WTC11 (cell line): ENCODE results near the gene RNF150. TPM values are rescaled to one million over a fixed set of nuclear protein-coding genes. Genes with fewer than 3 reads are reported as not detected.

Experiments
- ATAC-seq: fragments of 200-7000 bp; cut with Tn5 transposase; 2 replicates; pipeline ENCODE4 v1.10.0; 2021; ENCODE audit warnings: mild to moderate bottlenecking, moderate library complexity
- CTCF ChIA-PET: fragments of 300-600 bp; sonication (Branson Sonifier 250); formaldehyde crosslinking; loops from one replicate; lab custom pipeline; 2021; ENCODE audit warnings: antibody characterized with exemption; lab: Charles Lee
- POLR2A ChIA-PET: fragments of 350-600 bp; sonication (Branson Sonifier 250); formaldehyde crosslinking; loops from one replicate; lab custom pipeline; 2021; ENCODE audit warnings: antibody characterized with exemption; lab: Charles Lee
- DNase-seq: peaks from one replicate; pipeline ENCODE4 v3.0.0; 2021; ENCODE audit warnings: low spot score
- H3K27ac Mint-ChIP-seq: 2 replicates; pipeline ENCODE4 v1.8.0; 2021; ENCODE audit warnings: mixed read lengths
- H3K27me3 Mint-ChIP-seq: 2 replicates; pipeline ENCODE4 v1.8.0; 2021; ENCODE audit warnings: low read depth, mild to moderate bottlenecking, moderate library complexity, mixed read lengths
- H3K36me3 Mint-ChIP-seq: 2 replicates; pipeline ENCODE4 v1.8.0; 2021; ENCODE audit warnings: mixed read lengths
- H3K4me1 Mint-ChIP-seq: 2 replicates; pipeline ENCODE4 v1.8.0; 2022; ENCODE audit warnings: mixed read lengths
- H3K4me3 Mint-ChIP-seq: 2 replicates; pipeline ENCODE4 v1.8.0; 2021; ENCODE audit warnings: mild to moderate bottlenecking, moderate library complexity, mixed read lengths
- H3K9me3 Mint-ChIP-seq: 2 replicates; pipeline ENCODE4 v1.8.0; 2021; ENCODE audit warnings: mixed read lengths
- CDX4 ChIP-seq: fragments of 250-450 bp; sonication (Bioruptor Pico); IDR thresholded peaks from 2 replicates; pipeline ENCODE4 v1.9.0; 2021; ENCODE audit warnings: moderate library complexity, mild to moderate bottlenecking, inconsistent platforms, borderline replicate concordance
- CTCF ChIP-seq: fragments of 200-600 bp; IDR thresholded peaks from 2 replicates; pipeline ENCODE4 v1.8.0; 2022; ENCODE audit warnings: antibody characterized with exemption
- E2F5 ChIP-seq: sonication (generic); formaldehyde crosslinking; IDR thresholded peaks from 2 replicates; pipeline ENCODE4 v1.8.1; 2022; ENCODE audit warnings: mild to moderate bottlenecking, moderate library complexity, missing genetic modification reagents
- FOXP4 ChIP-seq: sonication (generic); formaldehyde crosslinking; IDR thresholded peaks from 2 replicates; pipeline ENCODE4 v1.8.0; 2022; ENCODE audit warnings: mild to moderate bottlenecking, missing genetic modification reagents
- GRHL2 ChIP-seq: fragments of 250-450 bp; sonication (Bioruptor Pico); IDR thresholded peaks from 2 replicates; pipeline ENCODE4 v1.8.0; 2022; ENCODE audit warnings: mild to moderate bottlenecking, moderate library complexity; ENCODE audit not compliant: insufficient replicate concordance, severe bottlenecking
- JUN ChIP-seq: sonication (generic); formaldehyde crosslinking; IDR thresholded peaks from 2 replicates; pipeline ENCODE4 v1.8.0; 2023; ENCODE audit warnings: mild to moderate bottlenecking, missing genetic modification reagents
- NFATC4 ChIP-seq: fragments of 250-450 bp; sonication (Bioruptor Pico); IDR thresholded peaks from 2 replicates; pipeline ENCODE4 v1.9.0; 2021; ENCODE audit warnings: mild to moderate bottlenecking
- NR3C1 ChIP-seq: sonication (generic); formaldehyde crosslinking; conservative IDR thresholded peaks from 2 replicates; pipeline ENCODE4 v1.8.1; 2023; ENCODE audit warnings: low read depth, mild to moderate bottlenecking, missing genetic modification reagents
- RORB ChIP-seq: fragments of 250-450 bp; sonication (Bioruptor Pico); IDR thresholded peaks from 2 replicates; pipeline ENCODE4 v1.9.0; 2021; ENCODE audit warnings: mild to moderate bottlenecking
- TP53 ChIP-seq: sonication (generic); formaldehyde crosslinking; IDR thresholded peaks from 2 replicates; pipeline ENCODE4 v1.8.1; 2023; ENCODE audit warnings: mild to moderate bottlenecking, missing genetic modification reagents
- ZMAT4 ChIP-seq: fragments of 250-450 bp; sonication (Bioruptor Pico); IDR thresholded peaks from 2 replicates; pipeline ENCODE4 v1.9.0; 2021; ENCODE audit warnings: mild to moderate bottlenecking
- ZNF138 ChIP-seq: sonication (generic); formaldehyde crosslinking; conservative IDR thresholded peaks from 2 replicates; pipeline ENCODE4 v1.8.1; 2022; ENCODE audit warnings: mild to moderate bottlenecking, moderate library complexity, missing genetic modification reagents
- ZNF263 ChIP-seq: sonication (generic); formaldehyde crosslinking; IDR thresholded peaks from 2 replicates; pipeline ENCODE4 v1.8.1; 2022; ENCODE audit warnings: low read depth, mild to moderate bottlenecking, moderate library complexity, missing genetic modification reagents
- total RNA-seq: library from RNA; stranded (reverse); gene quantifications from 3 replicates; pipeline ENCODE4 v1.2.3, GENCODE V29; 2021
- TF ChIP-seq, protein P1 (sequence below): sonication (generic); formaldehyde crosslinking; IDR thresholded peaks from 2 replicates; pipeline ENCODE4 v1.8.1; 2022; ENCODE audit warnings: missing genetic modification reagents, borderline replicate concordance
- TF ChIP-seq, protein P2 (sequence below): fragments of 250-450 bp; sonication (Bioruptor Pico); IDR thresholded peaks from 2 replicates; pipeline ENCODE4 v1.8.0; 2021; ENCODE audit warnings: mild to moderate bottlenecking
- TF ChIP-seq, protein P3 (sequence below): sonication (generic); formaldehyde crosslinking; IDR thresholded peaks from 2 replicates; pipeline ENCODE4 v1.8.0; 2023; ENCODE audit warnings: mild to moderate bottlenecking, missing genetic modification reagents
- TF ChIP-seq, protein P4 (sequence below): sonication (generic); formaldehyde crosslinking; IDR thresholded peaks from 2 replicates; pipeline ENCODE4 v1.8.0; 2022; ENCODE audit warnings: mild to moderate bottlenecking, missing genetic modification reagents
- TF ChIP-seq, protein P5 (sequence below): sonication (generic); formaldehyde crosslinking; conservative IDR thresholded peaks from 2 replicates; pipeline ENCODE4 v1.8.1; 2022; ENCODE audit warnings: mild to moderate bottlenecking, missing genetic modification reagents

Gene RNF150
- total RNA-seq, 1 experiment from 2014 or later: 5.9 TPM

GRCh38 chr4:141004823-141005222 lies 128.4 kb downstream of the RNF150 start:
- ChIA-PET POLR2A (no interaction called here), CTCF (no interaction called here)
- Mint-ChIP-seq H3K27ac (no peak overlapping the region), H3K4me1 (no peaks in the 10 kb centered on the region), H3K4me3 (no peak overlapping the region), H3K27me3 (no peaks in the 10 kb centered on the region), H3K9me3 (peaks cover 17% of the 10 kb centered on the region), H3K36me3 (peaks cover 9% of the 10 kb centered on the region)
- DNase-seq (no peak), ATAC-seq (no peak)
- no peak for TF ChIP-seq NFATC4 (CRISPR knock-in tag)
- TF ChIP-seq FOXP4 (CRISPR knock-in tag): no peak

- Mint-ChIP-seq H3K36me3 (no peaks in the 10 kb centered on the region), H3K9me3 (peaks cover under 1% of the 10 kb centered on the region; the same call in 1 of the 2 replicates), H3K4me1 (no peaks in the 10 kb centered on the region), H3K4me3 (no peak overlapping the region), H3K27ac (no peak overlapping the region), H3K27me3 (no peaks in the 10 kb centered on the region)
- DNase-seq: no peak
- POLR2A ChIA-PET: no interaction called here
- CTCF ChIA-PET: interaction anchor here (1.0 kb wide), 1 partner anchor 130 kb away, joined by 3 read pairs; the partner anchor contains the start of gene RNF150
- ATAC-seq: no peak
- TF ChIP-seq RORB (CRISPR knock-in tag): no peak
- TF ChIP-seq, protein P1, sequence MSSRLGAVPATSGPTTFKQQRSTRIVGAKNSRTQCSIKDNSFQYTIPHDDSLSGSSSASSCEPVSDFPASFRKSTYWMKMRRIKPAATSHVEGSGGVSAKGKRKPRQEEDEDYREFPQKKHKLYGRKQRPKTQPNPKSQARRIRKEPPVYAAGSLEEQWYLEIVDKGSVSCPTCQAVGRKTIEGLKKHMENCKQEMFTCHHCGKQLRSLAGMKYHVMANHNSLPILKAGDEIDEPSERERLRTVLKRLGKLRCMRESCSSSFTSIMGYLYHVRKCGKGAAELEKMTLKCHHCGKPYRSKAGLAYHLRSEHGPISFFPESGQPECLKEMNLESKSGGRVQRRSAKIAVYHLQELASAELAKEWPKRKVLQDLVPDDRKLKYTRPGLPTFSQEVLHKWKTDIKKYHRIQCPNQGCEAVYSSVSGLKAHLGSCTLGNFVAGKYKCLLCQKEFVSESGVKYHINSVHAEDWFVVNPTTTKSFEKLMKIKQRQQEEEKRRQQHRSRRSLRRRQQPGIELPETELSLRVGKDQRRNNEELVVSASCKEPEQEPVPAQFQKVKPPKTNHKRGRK (CRISPR knock-in tag): no peak
- TF ChIP-seq ZNF263: no peak
- TF ChIP-seq, protein P2, sequence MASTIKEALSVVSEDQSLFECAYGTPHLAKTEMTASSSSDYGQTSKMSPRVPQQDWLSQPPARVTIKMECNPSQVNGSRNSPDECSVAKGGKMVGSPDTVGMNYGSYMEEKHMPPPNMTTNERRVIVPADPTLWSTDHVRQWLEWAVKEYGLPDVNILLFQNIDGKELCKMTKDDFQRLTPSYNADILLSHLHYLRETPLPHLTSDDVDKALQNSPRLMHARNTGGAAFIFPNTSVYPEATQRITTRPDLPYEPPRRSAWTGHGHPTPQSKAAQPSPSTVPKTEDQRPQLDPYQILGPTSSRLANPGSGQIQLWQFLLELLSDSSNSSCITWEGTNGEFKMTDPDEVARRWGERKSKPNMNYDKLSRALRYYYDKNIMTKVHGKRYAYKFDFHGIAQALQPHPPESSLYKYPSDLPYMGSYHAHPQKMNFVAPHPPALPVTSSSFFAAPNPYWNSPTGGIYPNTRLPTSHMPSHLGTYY (CRISPR knock-in tag): no peak
- no peak for TF ChIP-seq CDX4 (CRISPR knock-in tag)
- TF ChIP-seq, protein P3, sequence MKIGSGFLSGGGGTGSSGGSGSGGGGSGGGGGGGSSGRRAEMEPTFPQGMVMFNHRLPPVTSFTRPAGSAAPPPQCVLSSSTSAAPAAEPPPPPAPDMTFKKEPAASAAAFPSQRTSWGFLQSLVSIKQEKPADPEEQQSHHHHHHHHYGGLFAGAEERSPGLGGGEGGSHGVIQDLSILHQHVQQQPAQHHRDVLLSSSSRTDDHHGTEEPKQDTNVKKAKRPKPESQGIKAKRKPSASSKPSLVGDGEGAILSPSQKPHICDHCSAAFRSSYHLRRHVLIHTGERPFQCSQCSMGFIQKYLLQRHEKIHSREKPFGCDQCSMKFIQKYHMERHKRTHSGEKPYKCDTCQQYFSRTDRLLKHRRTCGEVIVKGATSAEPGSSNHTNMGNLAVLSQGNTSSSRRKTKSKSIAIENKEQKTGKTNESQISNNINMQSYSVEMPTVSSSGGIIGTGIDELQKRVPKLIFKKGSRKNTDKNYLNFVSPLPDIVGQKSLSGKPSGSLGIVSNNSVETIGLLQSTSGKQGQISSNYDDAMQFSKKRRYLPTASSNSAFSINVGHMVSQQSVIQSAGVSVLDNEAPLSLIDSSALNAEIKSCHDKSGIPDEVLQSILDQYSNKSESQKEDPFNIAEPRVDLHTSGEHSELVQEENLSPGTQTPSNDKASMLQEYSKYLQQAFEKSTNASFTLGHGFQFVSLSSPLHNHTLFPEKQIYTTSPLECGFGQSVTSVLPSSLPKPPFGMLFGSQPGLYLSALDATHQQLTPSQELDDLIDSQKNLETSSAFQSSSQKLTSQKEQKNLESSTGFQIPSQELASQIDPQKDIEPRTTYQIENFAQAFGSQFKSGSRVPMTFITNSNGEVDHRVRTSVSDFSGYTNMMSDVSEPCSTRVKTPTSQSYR (CRISPR knock-in tag): no peak
- no peak for TF ChIP-seq E2F5
- no peak for TF ChIP-seq GRHL2
- no peak for TF ChIP-seq TP53 (CRISPR knock-in tag)
- TF ChIP-seq, protein P4, sequence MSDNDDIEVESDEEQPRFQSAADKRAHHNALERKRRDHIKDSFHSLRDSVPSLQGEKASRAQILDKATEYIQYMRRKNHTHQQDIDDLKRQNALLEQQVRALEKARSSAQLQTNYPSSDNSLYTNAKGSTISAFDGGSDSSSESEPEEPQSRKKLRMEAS (CRISPR knock-in tag): no peak
- no peak for TF ChIP-seq JUN (CRISPR knock-in tag)
- TF ChIP-seq ZMAT4 (CRISPR knock-in tag): no peak
- TF ChIP-seq CTCF: no peak
- no peak for TF ChIP-seq NR3C1 (CRISPR knock-in tag)
- TF ChIP-seq ZNF138: no peak
- TF ChIP-seq, protein P5, sequence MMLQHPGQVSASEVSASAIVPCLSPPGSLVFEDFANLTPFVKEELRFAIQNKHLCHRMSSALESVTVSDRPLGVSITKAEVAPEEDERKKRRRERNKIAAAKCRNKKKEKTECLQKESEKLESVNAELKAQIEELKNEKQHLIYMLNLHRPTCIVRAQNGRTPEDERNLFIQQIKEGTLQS: no peak
Observed at GRCh38 chr4:141003193-141003592, 130.1 kb downstream of the RNF150 start.
